H1 (cell line): ENCODE results near the gene KBTBD13. TPM values are rescaled to one million over a fixed set of nuclear protein-coding genes. Genes with fewer than 3 reads are reported as not detected.

Experiments
- CTCF ChIA-PET: fragments of 300-600 bp; sonication (Branson Sonifier 250); formaldehyde crosslinking; loops from one replicate; lab custom pipeline; 2021; ENCODE audit not compliant: partially characterized antibody; lab: Charles Lee
- POLR2A ChIA-PET: fragments of 300-600 bp; sonication (Branson Sonifier 250); formaldehyde crosslinking; loops from one replicate; lab custom pipeline; 2021; ENCODE audit warnings: inconsistent platforms; ENCODE audit not compliant: partially characterized antibody; lab: Charles Lee
- DNase-seq, 2 experiments: peaks; one replicate each; pipeline versions ENCODE4 v3.0.0 to v3.0.0-alpha.2; 2010 to 2022; ENCODE audit warnings: low spot score in 2 of 2, low read depth in 1 of 2, mixed read lengths in 1 of 2
- FAIRE-seq: peaks from 2 replicates; lab custom pipeline; 2011; peaks lifted over from hg19 to GRCh38; lab: Jason Lieb, UNC
- H2AFZ ChIP-seq: 2 replicates; pipeline ENCODE4 v1.8.1; 2012; ENCODE audit warnings: low read length, inconsistent platforms
- H2AK5ac ChIP-seq: 2 replicates; pipeline ENCODE4 v1.6.1; 2013; ENCODE audit warnings: low read depth, low read length
- H2BK120ac ChIP-seq: replicated peaks from 2 replicates; pipeline ENCODE3; 2013; ENCODE audit warnings: low read depth, low read length, inconsistent platforms
- H2BK12ac ChIP-seq: 2 replicates; pipeline ENCODE4 v1.6.1; 2013; ENCODE audit warnings: low read depth, low read length
- H2BK15ac ChIP-seq: 2 replicates; pipeline ENCODE4 v1.6.1; 2013; ENCODE audit warnings: low read length
- H2BK20ac ChIP-seq: 2 replicates; pipeline ENCODE4 v1.6.1; 2013; ENCODE audit warnings: low read length
- H2BK5ac ChIP-seq: 2 replicates; pipeline ENCODE4 v1.6.1; 2013; ENCODE audit warnings: low read depth, low read length
- H3K14ac ChIP-seq: 2 replicates; pipeline ENCODE4 v1.6.1; 2013; ENCODE audit warnings: inconsistent platforms; ENCODE audit not compliant: insufficient read length
- H3K18ac ChIP-seq: 2 replicates; pipeline ENCODE4 v1.6.1; 2013; ENCODE audit warnings: low read length; ENCODE audit errors: extremely low read depth
- H3K23ac ChIP-seq: 2 replicates; pipeline ENCODE4 v1.6.1; 2013; ENCODE audit warnings: inconsistent platforms; ENCODE audit not compliant: insufficient read length
- H3K23me2 ChIP-seq: 2 replicates; pipeline ENCODE4 v1.6.1; 2013; ENCODE audit warnings: low read depth, low read length
- H3K27ac ChIP-seq: 2 replicates; pipeline ENCODE4 v1.6.1; 2011; ENCODE audit warnings: low read depth, low read length, inconsistent platforms
- H3K27me3 ChIP-seq, 4 experiments: replicated peaks in 1 of 4; 1 replicate in 1 of 4; 2 replicates in 3 of 4; pipeline versions ENCODE4 v1.6.1 to v1.8.1; 2011 to 2013; ENCODE audit warnings: low read length in 3 of 4, mild to moderate bottlenecking in 3 of 4, inconsistent platforms in 2 of 4, mixed read lengths in 2 of 4, moderate library complexity in 1 of 4; ENCODE audit not compliant: control insufficient read depth in 3 of 4, insufficient read depth in 3 of 4; ENCODE audit errors: extremely low read depth in 1 of 4
- H3K36me3 ChIP-seq, 4 experiments: 2 replicates each; pipeline versions ENCODE4 v1.6.1 to v1.8.1; 2011 to 2013; ENCODE audit warnings: mild to moderate bottlenecking in 4 of 4, low read length in 3 of 4, moderate library complexity in 2 of 4, control low read depth in 1 of 4, inconsistent platforms in 1 of 4; ENCODE audit not compliant: insufficient read depth in 4 of 4, control insufficient read depth in 2 of 4
- H3K4ac ChIP-seq: replicated peaks from 2 replicates; pipeline ENCODE3; 2013; ENCODE audit warnings: low read length, low read depth, mixed read lengths, inconsistent platforms; ENCODE audit not compliant: insufficient read length
- H3K4me1 ChIP-seq, 4 experiments: replicated peaks in 1 of 4; 1 replicate in 1 of 4; 2 replicates in 3 of 4; pipeline versions ENCODE4 v1.6.1 to v1.8.1; 2011 to 2013; ENCODE audit warnings: low read length in 3 of 4, inconsistent platforms in 2 of 4, mixed read lengths in 1 of 4; ENCODE audit not compliant: insufficient read depth in 4 of 4, control insufficient read depth in 3 of 4
- H3K4me2 ChIP-seq, 2 experiments: 2 replicates each; pipeline versions ENCODE4 v1.6.1 to v1.8.1; 2011 to 2013; ENCODE audit warnings: low read depth in 2 of 2, low read length in 2 of 2, control low read depth in 1 of 2, inconsistent platforms in 1 of 2, mild to moderate bottlenecking in 1 of 2; ENCODE audit not compliant: insufficient read depth in 1 of 2
- H3K4me3 ChIP-seq, 4 experiments: fragments of 200-600, 300-600 bp in 1 of 4; sonication (generic), shearing (Covaris generic), sonication (Bioruptor Twin) in 1 of 4; 2 replicates each; pipeline versions ENCODE4 v1.5.1 to v1.8.1; 2011 to 2016; ENCODE audit warnings: low read length in 4 of 4, low read depth in 3 of 4, control low read depth in 2 of 4, inconsistent platforms in 2 of 4, mild to moderate bottlenecking in 2 of 4, mixed read lengths in 1 of 4, moderate library complexity in 1 of 4; ENCODE audit not compliant: insufficient read depth in 2 of 4; ENCODE audit errors: extremely low read depth in 1 of 4
- H3K56ac ChIP-seq: replicated peaks from 2 replicates; pipeline ENCODE3; 2013; ENCODE audit warnings: low read depth, mild to moderate bottlenecking, mixed read lengths, low read length, inconsistent platforms; ENCODE audit not compliant: insufficient read length
- H3K79me1 ChIP-seq: 2 replicates; pipeline ENCODE4 v1.6.1; 2013; ENCODE audit warnings: low read depth, low read length, control low read depth
- H3K79me2 ChIP-seq, 2 experiments: 2 replicates each; pipeline versions ENCODE4 v1.6.1 to v1.8.1; 2012 to 2013; ENCODE audit warnings: low read length in 2 of 2, mild to moderate bottlenecking in 2 of 2, inconsistent platforms in 1 of 2; ENCODE audit not compliant: insufficient read depth in 2 of 2, control insufficient read depth in 1 of 2
- H3K9ac ChIP-seq, 4 experiments: replicated peaks in 1 of 4; 1 replicate in 1 of 4; 2 replicates in 3 of 4; pipeline versions ENCODE4 v1.6.1 to v1.8.1; 2011 to 2013; ENCODE audit warnings: low read depth in 3 of 4, low read length in 3 of 4, control low read depth in 2 of 4, mild to moderate bottlenecking in 2 of 4, moderate library complexity in 2 of 4, inconsistent platforms in 1 of 4; ENCODE audit errors: extremely low read depth in 1 of 4
- H3K9me3 ChIP-seq, 2 experiments: 2 replicates each; pipeline versions ENCODE4 v1.6.1 to v1.8.1; 2012 to 2013; ENCODE audit warnings: mild to moderate bottlenecking in 2 of 2, moderate library complexity in 2 of 2, control low read depth in 1 of 2, inconsistent platforms in 1 of 2, low read depth in 1 of 2, low read length in 1 of 2, mixed read lengths in 1 of 2; ENCODE audit not compliant: insufficient read depth in 2 of 2
- H4K20me1 ChIP-seq, 2 experiments: replicated peaks in 1 of 2; 2 replicates each; pipeline versions ENCODE3 to v1.8.1; 2011 to 2013; ENCODE audit warnings: inconsistent platforms in 2 of 2, low read length in 2 of 2, mild to moderate bottlenecking in 1 of 2; ENCODE audit not compliant: insufficient read depth in 2 of 2, control insufficient read depth in 1 of 2
- H4K5ac ChIP-seq: 2 replicates; pipeline ENCODE4 v1.6.1; 2013; ENCODE audit warnings: low read length, low read depth, mixed read lengths, inconsistent platforms; ENCODE audit not compliant: insufficient read length
- H4K8ac ChIP-seq: 2 replicates; pipeline ENCODE4 v1.8.0; 2013; ENCODE audit warnings: mild to moderate bottlenecking, moderate library complexity, low read length, inconsistent platforms; ENCODE audit not compliant: insufficient read depth; ENCODE audit errors: extremely low read depth
- H4K91ac ChIP-seq: replicated peaks from 2 replicates; pipeline ENCODE3; 2013; ENCODE audit warnings: low read length, mixed read lengths, inconsistent platforms; ENCODE audit not compliant: insufficient read length
- CEBPB ChIP-seq: IDR thresholded peaks from 2 replicates; pipeline ENCODE4 v1.6.1; 2012; ENCODE audit warnings: low read depth, low read length
- WGBS, 2 experiments: shearing (Covaris generic) in 1 of 2; methylation state at CpG; one replicate each; pipeline versions ENCODE4 v1.1.6 to v1.1.7; 2013 to 2015; ENCODE audit warnings: low lambda C conversion rate in 2 of 2, mixed read lengths in 2 of 2, inconsistent platforms in 1 of 2, low coverage in 1 of 2, missing lambda C conversion rate in 1 of 2; ENCODE audit not compliant: insufficient replicate concordance in 2 of 2, insufficient coverage in 1 of 2, insufficient read length in 1 of 2; ENCODE audit errors: extremely low coverage in 1 of 2, missing lambda C conversion rate in 1 of 2; 5-methylcytosine and 5-hydroxymethylcytosine counted together
- polyA plus RNA-seq, 7 experiments: library from polyadenylated mRNA; depleted of rRNA in 3 of 7; stranded (reverse) in 5 of 7; unstranded in 2 of 7; fragments of >200 nt in 5 of 7; fragments of 200-250 nt in 2 of 7; gene quantifications; 1 replicate in 5 of 7; 2 replicates in 1 of 7; 4 replicates in 1 of 7; pipeline versions ENCODE4 v1.2.1 to v1.2.3, GENCODE V29; 2011 to 2013; ENCODE audit warnings: missing spikeins in 2 of 7, mixed read lengths in 2 of 7
- total RNA-seq: library from RNA; stranded (reverse); fragmentation: NEBNext Ultra II Directional; extraction: Animal tissue kit (Norgen Biotek cat#: 25700); gene quantifications from 2 replicates; pipeline ENCODE4 v1.2.1, GENCODE V29; 2021

Gene KBTBD13
- total and polyA plus RNA-seq, 2 of the 8 experiments (the other 6 are each of a cell fraction or from before 2014, with no cell fraction given) = not detected

GRCh38 chr15:65056868-65057548 lies 19.5 kb upstream of the KBTBD13 start:
- no peak overlapping the region for H4K5ac ChIP-seq
- CTCF ChIA-PET = interaction anchor here (0.6 to 33.2 kb wide), 7 partner anchors 14 to 44 kb away, joined by 4 to 1213 read pairs (median 39); partner anchors contain the start of genes KBTBD13, RASL12 and SLC51B
- no peak overlapping the region for H3K4me2 ChIP-seq
- H3K18ac ChIP-seq = no peak overlapping the region
- no peak overlapping the region for H3K27ac ChIP-seq
- no peak overlapping the region for H2BK12ac ChIP-seq
- no peak overlapping the region for H3K4ac ChIP-seq
- no peak overlapping the region for H4K8ac ChIP-seq
- H2AK5ac ChIP-seq = no peak overlapping the region
- no peaks in the 10 kb centered on the region for H3K79me2 ChIP-seq
- no peak overlapping the region for H2BK120ac ChIP-seq
- no peaks in the 10 kb centered on the region for H4K20me1 ChIP-seq
- TF ChIP-seq CEBPB = no peak
- H2BK5ac ChIP-seq = no peak overlapping the region
- no peak overlapping the region for H3K14ac ChIP-seq
- WGBS, 2 experiments = 88% methylated on average over 8 of the region's 8 CpGs; no CpG with 5 or more reads in 1 of the 2 experiments
- H3K4me3 ChIP-seq = no peak overlapping the region
- H3K36me3 ChIP-seq = no peaks in the 10 kb centered on the region; a peak in 1 of 8 replicates
- no peaks in the 10 kb centered on the region for H3K9me3 ChIP-seq
- no peak overlapping the region for H3K9ac ChIP-seq
- no peak overlapping the region for H4K91ac ChIP-seq
- H3K79me1 ChIP-seq = no peaks in the 10 kb centered on the region
- POLR2A ChIA-PET = interaction anchor here (0.6 to 1.7 kb wide), 3 partner anchors 8 to 46 kb away, joined by 3 to 5 read pairs (median 4); no protein-coding TSS in a partner anchor
- no peak overlapping the region for H3K56ac ChIP-seq
- no peaks in the 10 kb centered on the region for H3K4me1 ChIP-seq
- no peak overlapping the region for H2BK15ac ChIP-seq
- DNase-seq = no peak
- H2BK20ac ChIP-seq = no peak overlapping the region
- H3K27me3 ChIP-seq = no peaks in the 10 kb centered on the region; a peak in 1 of 7 replicates
- FAIRE-seq = no peak
- H3K23ac ChIP-seq = no peak overlapping the region
- no peak overlapping the region for H2AFZ ChIP-seq
- H3K23me2 ChIP-seq = no peaks in the 10 kb centered on the region
